Lower leg skin (tissue), 3 donors: Measurements from ENCODE around the gene CCDC63.

Experiments
- CTCF ChIP-seq, 3 donors: fragments of 450-650 bp; IDR thresholded peaks; one replicate each; pipeline ENCODE4 v1.5.1; 2016; ENCODE audit warnings: antibody characterized with exemption in 3 of 3, mild to moderate bottlenecking in 3 of 3, moderate library complexity in 2 of 3
- POLR2A ChIP-seq, 2 donors: fragments of 450-650 bp; IDR thresholded peaks; one replicate each; pipeline ENCODE4 v1.6.1; 2016 to 2017; ENCODE audit warnings: antibody characterized with exemption in 2 of 2, mild to moderate bottlenecking in 1 of 2, moderate library complexity in 1 of 2

- TF ChIP-seq CTCF (IDR thresholded peaks at IDR 0.05) (no peak), POLR2A (IDR thresholded peaks at IDR 0.05) (no peak)
Measured at GRCh38 chr12:110811972-110812371, 34.8 kb upstream of the CCDC63 start.
